NCI-H82 (cell line): ENCODE results near the gene ALLC.
"Not testable (repeated sequence)": the region's sequence is repeated elsewhere in the genome, so short reads cannot be mapped to it uniquely, and the experiment has no call there.

Source experiments
- DNase-seq: peaks from one replicate; lab custom pipeline; 2025; lab: John Stamatoyannopoulos, UW

ALLC gene

DNA sequence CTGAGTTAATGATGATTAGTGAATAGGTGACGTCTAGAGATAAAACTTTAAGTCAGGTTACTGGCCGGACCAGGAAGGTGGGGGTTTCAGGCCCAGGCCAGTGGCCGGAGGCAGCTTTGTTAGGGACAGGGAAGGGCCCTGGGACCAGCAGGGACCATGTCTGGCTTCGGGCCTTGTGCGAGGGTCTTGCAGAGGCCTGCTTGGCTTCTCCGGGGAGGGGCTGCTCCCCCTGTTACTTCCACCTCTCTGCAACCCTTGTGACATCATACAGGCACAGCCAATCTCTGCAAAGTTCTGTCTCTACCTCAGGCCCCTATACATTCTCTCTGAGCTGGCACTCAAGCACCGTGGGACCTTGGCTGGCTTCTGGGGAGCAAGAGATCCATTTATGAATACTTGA lies at the start of gene ALLC:
TSS of gene ALLC (plus strand) at position 320 of the 400 bp plus-strand sequence. CDS start 12,958 bp downstream, outside the sequence.
- DNase-seq = no peak

DNA sequence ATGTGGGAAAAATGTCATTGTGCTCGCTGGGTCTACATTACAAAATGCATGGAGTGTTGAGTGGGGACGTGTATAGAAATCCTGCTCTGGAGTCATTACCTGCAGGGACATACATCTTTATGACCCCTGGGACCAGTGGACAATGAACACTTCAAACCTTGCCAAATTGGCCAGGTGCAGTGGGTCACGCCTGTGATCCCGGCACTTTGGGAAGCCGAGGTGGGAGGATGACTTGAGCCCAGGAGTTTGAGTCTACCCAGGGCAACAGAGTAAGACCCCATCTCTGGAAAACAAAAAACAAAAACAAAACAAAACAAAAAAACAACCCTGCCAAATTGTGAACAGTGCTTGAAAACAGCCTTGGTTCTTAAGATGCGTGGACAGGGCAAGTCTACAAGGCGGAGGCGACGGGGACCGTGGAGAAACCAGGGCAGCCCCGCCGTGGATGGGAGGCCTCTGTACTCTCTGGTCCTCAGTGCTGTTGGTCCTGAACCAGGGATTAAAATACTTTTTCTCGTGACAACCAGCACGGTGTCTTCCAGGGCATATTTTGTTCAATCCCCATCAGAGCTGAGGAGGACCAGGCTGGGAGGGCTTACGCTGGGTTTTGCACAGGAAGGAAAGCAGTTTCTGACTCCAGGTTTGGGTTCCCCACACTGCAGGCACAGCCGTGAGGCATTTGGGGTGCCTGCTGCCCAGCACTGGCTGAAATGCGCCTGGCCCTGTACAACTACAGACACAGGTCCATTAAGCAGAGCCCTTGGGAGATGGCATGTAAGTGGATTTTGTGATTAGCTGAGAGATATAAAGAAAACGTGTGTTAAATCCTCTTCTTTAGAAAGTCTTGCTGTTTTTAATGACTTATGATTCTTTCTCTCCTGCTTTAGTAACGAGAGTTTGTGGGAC lies 49.4 kb upstream of the ALLC start:
- DNase-seq = peak; percentile 71

- peak; percentile 61 for DNase-seq
Observed at GRCh38 chr2:3609279-3609673, 48.7 kb upstream of the ALLC start.

DNA sequence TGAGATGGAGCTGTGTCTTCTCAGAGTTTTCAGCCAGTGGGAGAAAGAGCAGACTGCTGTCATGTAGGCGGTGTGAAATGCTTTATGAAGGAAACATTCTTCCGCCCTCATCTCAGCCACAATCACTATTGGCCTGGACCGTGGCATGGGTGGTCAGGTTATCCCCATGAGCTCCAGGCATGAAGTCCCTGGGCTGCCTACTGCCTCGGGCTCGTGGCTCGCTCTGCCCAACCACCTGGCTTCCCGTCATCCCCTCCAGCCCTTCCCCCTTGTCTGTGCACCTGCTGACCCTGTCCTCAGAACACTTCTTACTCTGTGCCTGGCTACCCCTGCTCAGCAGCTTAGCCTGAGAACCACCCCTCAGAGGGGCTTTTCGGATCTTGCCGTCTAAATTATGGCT lies 47.6 kb upstream of the ALLC start:
- DNase-seq = peak; percentile 16

- peak; percentile 88 for DNase-seq
Observed at GRCh38 chr2:3610881-3611505, 47.0 kb upstream of the ALLC start.

GRCh38 chr2:3611589-3611988 lies 46.4 kb upstream of the ALLC start:
- DNase-seq = peak; percentile 95

DNA sequence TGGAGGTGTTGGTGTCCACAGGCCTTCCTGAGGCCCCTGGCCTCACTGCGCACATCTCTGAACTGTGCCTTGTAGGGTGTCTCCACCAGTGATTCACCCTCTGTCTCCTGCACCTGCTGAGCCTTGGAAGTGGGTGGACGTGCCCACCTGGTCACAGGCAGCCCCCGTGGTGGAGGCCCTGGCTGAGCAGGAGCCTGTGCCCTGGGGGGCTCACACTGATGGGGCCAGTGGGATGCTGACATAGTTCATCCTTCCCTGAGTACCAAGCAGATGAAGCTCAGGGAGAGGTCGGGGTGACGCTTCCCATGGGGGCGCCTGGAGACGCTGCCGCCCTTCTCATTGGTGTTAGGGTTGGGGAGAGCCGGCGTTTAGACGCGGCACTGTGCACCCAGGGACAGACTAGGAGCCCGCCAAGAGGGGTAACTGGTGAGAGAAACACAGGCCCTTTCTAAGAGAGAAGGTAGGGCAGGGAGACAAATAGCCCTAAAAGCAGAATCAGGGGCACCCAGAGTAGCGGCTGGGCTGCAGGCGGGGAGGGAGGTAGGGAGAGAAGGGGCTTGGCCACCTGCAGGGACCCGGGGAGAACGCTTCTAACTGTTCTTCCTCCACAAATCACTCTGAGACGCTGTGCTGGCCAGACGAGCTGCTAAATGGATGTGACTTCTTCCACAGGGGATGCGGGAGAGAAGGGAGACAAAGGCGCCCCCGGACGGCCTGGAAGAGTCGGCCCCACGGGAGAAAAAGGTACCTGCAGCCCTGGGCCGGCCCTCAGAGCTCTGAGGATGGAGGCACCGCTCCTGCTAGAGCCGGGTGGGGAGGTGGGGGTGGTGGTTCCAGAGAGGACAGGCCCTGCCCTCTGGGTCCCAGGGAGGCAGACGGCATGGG lies 45.1 kb upstream of the ALLC start:
- DNase-seq = no peak

DNA sequence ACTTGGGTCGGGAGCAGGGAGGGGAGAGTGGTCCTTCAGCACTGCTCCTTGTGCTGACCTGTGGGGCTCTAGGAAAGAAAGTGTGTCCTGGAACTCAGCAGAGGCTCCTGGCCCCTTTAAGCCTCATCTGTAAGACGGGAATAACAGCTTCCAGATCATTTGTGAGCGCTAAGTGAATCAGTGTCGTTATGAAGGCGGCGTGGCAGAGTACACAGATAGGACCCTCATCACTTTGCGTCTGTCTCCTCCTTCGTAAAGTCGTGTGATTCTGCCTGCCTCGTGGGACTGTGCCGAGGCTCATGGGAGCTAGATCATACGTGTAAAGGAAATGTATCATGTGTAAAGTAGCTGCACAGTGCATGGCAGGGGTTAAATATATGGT lies 44.5 kb upstream of the ALLC start:
- no peak for DNase-seq

DNA sequence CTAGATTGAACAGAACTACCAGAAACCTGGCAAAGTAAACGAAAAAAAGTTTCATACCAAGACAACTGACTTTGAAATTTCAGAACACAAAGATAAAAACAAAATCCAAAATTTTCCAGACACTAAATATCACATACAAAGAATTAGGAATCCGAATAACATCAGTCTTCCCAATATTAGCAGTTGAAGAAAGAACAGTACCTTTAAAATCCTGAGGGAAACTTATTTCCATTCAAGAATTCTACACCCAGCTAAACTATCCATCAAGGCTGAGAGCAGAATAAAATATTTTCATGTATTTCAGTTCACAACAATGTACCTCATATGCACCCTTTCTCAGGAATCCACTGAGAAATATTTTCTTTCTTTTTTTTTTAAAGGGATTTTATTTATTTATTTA lies 43.3 kb upstream of the ALLC start:
- not testable (repeated sequence) for DNase-seq

DNA sequence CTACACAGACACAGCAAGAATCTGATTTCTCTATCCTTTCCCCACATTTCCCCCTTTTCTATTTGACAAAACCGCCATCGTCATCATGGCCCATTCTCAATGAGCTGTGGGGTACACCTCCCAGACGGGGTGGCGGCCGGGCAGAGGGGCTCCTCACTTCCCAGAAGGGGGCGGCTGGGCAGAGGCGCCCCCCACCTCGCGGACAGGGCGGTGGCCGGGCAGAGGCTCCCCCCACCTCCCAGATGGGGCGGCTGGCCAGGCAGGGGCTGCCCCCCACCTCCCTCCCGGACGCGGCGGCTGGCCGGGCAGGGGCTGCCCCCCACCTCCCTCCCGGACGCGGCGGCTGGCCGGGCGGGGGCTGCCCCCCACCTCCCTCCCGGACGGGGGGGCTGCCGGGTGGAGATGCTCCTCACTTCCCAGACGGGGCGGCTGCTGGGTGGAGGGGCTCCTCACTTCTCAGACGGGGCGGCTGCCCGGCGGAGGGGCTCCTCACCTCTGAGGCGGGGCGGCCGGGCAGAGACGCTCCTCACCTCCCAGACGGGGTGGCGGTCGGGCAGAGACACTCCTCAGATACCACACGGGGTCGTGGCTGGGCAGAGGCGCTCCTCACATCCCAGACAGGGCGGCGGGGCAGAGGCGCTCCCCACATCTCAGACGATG lies 42.3 kb upstream of the ALLC start:
- DNase-seq = not testable (repeated sequence)

- not testable (repeated sequence) for DNase-seq
Observed at GRCh38 chr2:3616435-3617197, 41.4 kb upstream of the ALLC start.

GRCh38 chr2:3617198-3617890 lies 40.7 kb upstream of the ALLC start:
- DNase-seq = no peak

DNA sequence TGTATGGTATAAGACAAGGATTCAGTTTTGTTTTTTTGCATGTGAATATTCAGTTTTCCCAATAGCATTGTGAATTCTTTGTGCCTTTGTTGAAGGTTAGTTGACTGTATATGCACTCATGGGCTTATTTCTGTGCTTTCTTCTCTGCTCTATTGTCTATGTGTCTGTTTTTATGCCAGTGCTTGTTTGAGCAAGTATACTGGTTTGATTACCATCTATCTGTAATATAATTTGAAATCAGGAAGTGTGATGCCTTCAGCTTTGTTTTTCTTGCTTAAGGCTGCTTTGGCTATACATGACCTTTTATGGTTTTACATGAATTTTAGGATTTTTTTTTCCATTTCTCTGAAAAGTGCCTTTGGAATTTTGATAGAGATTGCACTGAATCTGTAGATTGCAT lies 39.6 kb upstream of the ALLC start:
- no peak for DNase-seq

DNA sequence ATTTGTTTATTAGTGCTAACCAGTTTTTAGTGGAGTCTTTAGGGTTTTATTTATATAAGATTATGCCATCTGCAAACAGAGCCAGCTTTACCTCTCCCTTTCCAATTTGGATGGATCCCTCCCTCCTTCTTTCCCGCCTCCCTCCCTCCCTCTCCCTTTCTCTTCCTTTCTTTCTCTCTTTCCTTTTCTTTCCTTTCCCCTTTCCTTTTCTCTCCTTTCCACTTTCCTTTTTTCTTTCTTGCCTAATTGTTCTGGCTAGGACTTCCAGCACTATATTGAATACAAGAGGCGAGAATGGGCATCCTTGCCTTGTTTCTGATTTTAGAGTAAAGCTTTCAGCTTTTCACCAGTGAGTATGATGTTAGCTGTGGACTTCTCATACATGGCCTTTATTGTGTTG lies 39.0 kb upstream of the ALLC start:
- no peak for DNase-seq

DNA sequence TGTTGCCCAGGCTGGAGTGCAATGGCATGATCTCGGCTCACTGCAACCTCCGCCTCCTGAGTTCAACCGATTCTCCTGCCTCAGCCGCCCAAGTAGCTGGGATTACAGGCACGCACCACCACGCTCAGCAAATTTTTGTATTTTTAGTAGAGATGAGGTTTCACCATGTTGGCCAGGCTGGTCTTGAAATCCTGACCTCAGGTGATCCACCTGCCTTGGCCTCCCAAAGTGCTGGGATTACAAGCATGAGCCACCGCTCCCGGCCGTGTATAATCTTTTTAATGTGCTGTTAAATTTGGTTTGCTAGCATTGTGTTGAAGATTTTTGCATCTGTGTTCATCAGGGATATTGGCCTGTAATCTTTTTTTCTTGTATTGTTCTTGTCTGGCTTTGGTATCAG lies 38.3 kb upstream of the ALLC start:
- DNase-seq = not testable (repeated sequence)

GRCh38 chr2:3620834-3621233 lies 37.2 kb upstream of the ALLC start:
- DNase-seq = no peak

DNA sequence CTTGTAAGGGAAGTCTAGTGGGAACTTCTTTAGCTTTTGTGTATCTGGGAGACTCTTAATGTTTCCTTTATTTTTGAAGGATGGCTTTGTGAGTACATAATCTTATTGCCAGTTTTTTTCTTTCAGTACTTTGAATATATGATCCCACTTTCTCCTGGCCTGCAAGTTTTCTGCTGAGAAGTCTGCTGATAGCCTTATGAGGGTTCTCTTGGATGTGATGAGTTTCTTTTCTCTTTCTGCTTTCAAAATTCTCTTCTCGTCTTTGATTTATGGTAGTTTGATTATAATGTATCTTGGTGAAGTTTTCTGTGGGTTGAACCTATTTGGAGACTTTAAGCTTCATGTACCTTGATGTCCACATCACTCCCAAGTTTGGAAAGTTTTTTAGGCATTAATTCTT lies 35.0 kb upstream of the ALLC start:
- no peak for DNase-seq

- DNase-seq = no peak
Observed at GRCh38 chr2:3624059-3624794, 33.8 kb upstream of the ALLC start.

DNA sequence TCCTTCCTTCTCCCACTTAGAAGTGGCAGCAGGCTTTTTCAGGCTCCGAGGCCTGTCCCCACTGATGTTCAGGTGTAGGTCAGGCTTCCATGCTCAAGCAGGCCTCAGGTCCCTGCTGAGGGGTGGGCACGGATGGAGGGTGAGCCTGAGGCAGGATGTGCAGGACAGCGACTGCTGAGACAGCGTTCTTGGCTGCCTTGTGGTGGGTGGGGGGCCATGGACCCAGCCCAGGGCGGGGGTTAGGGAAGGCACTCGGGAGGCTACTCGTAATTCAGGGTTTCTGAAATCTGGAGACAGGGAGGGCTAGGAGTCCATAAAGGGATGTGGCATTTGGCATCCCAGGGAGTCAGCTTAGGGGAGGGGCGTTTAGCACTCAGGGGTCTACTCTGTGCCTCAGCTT lies 32.8 kb upstream of the ALLC start:
- no peak for DNase-seq
